ENCODE data around the gene MAPRE2. TPM values are rescaled to one million over a fixed set of nuclear protein-coding genes. Genes with fewer than 3 reads are reported as not detected.
A peak's percentile ranks its signal among the peaks of the same experiment; 100 is the strongest.

MAPRE2 gene
- total and polyA plus RNA-seq, 9 donors: 17.3 to 38.0 (median 21.5) TPM

GRCh38 chr18:35045121-35045520, 3.9 kb downstream of the MAPRE2 start:
- DNase-seq: peak; percentile 77
- Histone ChIP-seq H3K27ac (ENCODE audit: low read length) (peak overlapping the region; percentile 50), H3K4me1 (ENCODE audit: control insufficient read depth, insufficient read depth, low read length) (peaks cover 15% of the 10 kb centered on the region), H3K4me3 (ENCODE audit: low read length) (no peak overlapping the region), H3K36me3 (ENCODE audit: control insufficient read depth, insufficient read depth, low read length) (no peaks in the 10 kb centered on the region), H3K27me3 (ENCODE audit: control insufficient read depth, insufficient read depth, low read length) (no peaks in the 10 kb centered on the region), H3K9me3 (replicated peaks; ENCODE audit: control insufficient read depth, low read depth, low read length) (no peaks in the 10 kb centered on the region)
- WGBS (ENCODE audit: insufficient coverage): 0% methylated on average over 1 of the region's 4 CpGs

- no peak for DNase-seq
- Histone ChIP-seq H3K9me3 (replicated peaks; ENCODE audit: control insufficient read depth, low read depth, low read length) (no peaks in the 10 kb centered on the region), H3K4me3 (ENCODE audit: low read length) (no peak overlapping the region), H3K27me3 (ENCODE audit: control insufficient read depth, insufficient read depth, low read length) (no peaks in the 10 kb centered on the region), H3K4me1 (ENCODE audit: control insufficient read depth, insufficient read depth, low read length) (peaks cover 19% of the 10 kb centered on the region), H3K36me3 (ENCODE audit: control insufficient read depth, insufficient read depth, low read length) (no peaks in the 10 kb centered on the region), H3K27ac (ENCODE audit: low read length) (peak overlapping the region; percentile 50)
- WGBS (ENCODE audit: insufficient coverage): no CpG with 5 or more reads among the region's 2 CpGs
These were observed 4.6 kb downstream of the MAPRE2 start for GRCh38 chr18:35045806-35046205.

GRCh38 chr18:35047697-35048292, 6.6 kb downstream of the MAPRE2 start:
- Histone ChIP-seq H3K27ac (ENCODE audit: low read length) (no peak overlapping the region), H3K4me1 (ENCODE audit: control insufficient read depth, insufficient read depth, low read length) (peaks cover 19% of the 10 kb centered on the region)
- DNase-seq: no peak

GRCh38 chr18:35049111-35050027, 8.2 kb downstream of the MAPRE2 start:
- peaks cover 19% of the 10 kb centered on the region for H3K4me1 ChIP-seq (ENCODE audit: control insufficient read depth, insufficient read depth, low read length)
- WGBS (ENCODE audit: insufficient coverage): no CpG with 5 or more reads among the region's 8 CpGs
- no peaks in the 10 kb centered on the region for H3K36me3 ChIP-seq (ENCODE audit: control insufficient read depth, insufficient read depth, low read length)
- DNase-seq: no peak
- H3K27me3 ChIP-seq (ENCODE audit: control insufficient read depth, insufficient read depth, low read length): no peaks in the 10 kb centered on the region
- no peak overlapping the region for H3K4me3 ChIP-seq (ENCODE audit: low read length)
- no peak overlapping the region for H3K27ac ChIP-seq (ENCODE audit: low read length)
- no peaks in the 10 kb centered on the region for H3K9me3 ChIP-seq (replicated peaks; ENCODE audit: control insufficient read depth, low read depth, low read length)

More at GRCh38 chr18:35047697-35048292, 6.6 kb downstream of the MAPRE2 start:
- 83% methylated on average over 2 of the region's 4 CpGs for WGBS (ENCODE audit: insufficient coverage)
- Histone ChIP-seq H3K27me3 (ENCODE audit: control insufficient read depth, insufficient read depth, low read length) (no peaks in the 10 kb centered on the region), H3K36me3 (ENCODE audit: control insufficient read depth, insufficient read depth, low read length) (no peaks in the 10 kb centered on the region), H3K9me3 (replicated peaks; ENCODE audit: control insufficient read depth, low read depth, low read length) (no peaks in the 10 kb centered on the region), H3K4me3 (ENCODE audit: low read length) (no peak overlapping the region)

GRCh38 chr18:35050028-35050546, 8.9 kb downstream of the MAPRE2 start:
- Histone ChIP-seq H3K27ac (ENCODE audit: low read length) (peak overlapping the region; percentile 21), H3K4me1 (ENCODE audit: control insufficient read depth, insufficient read depth, low read length) (peaks cover 15% of the 10 kb centered on the region), H3K36me3 (ENCODE audit: control insufficient read depth, insufficient read depth, low read length) (no peaks in the 10 kb centered on the region), H3K27me3 (ENCODE audit: control insufficient read depth, insufficient read depth, low read length) (no peaks in the 10 kb centered on the region), H3K4me3 (ENCODE audit: low read length) (no peak overlapping the region), H3K9me3 (replicated peaks; ENCODE audit: control insufficient read depth, low read depth, low read length) (no peaks in the 10 kb centered on the region)
- no peak for DNase-seq
- no CpG with 5 or more reads among the region's 1 CpG for WGBS (ENCODE audit: insufficient coverage)

GRCh38 chr18:35050705-35051195, 9.5 kb downstream of the MAPRE2 start:
- Histone ChIP-seq H3K9me3 (replicated peaks; ENCODE audit: control insufficient read depth, low read depth, low read length) (no peaks in the 10 kb centered on the region), H3K27ac (ENCODE audit: low read length) (peak overlapping the region; percentile 21), H3K27me3 (ENCODE audit: control insufficient read depth, insufficient read depth, low read length) (no peaks in the 10 kb centered on the region), H3K4me3 (ENCODE audit: low read length) (no peak overlapping the region), H3K4me1 (ENCODE audit: control insufficient read depth, insufficient read depth, low read length) (peaks cover 13% of the 10 kb centered on the region), H3K36me3 (ENCODE audit: control insufficient read depth, insufficient read depth, low read length) (no peaks in the 10 kb centered on the region)
- no CpG with 5 or more reads among the region's 2 CpGs for WGBS (ENCODE audit: insufficient coverage)
- no peak for DNase-seq

- H3K9me3 ChIP-seq (replicated peaks; ENCODE audit: control insufficient read depth, low read depth, low read length): no peaks in the 10 kb centered on the region
- no CpG with 5 or more reads among the region's 2 CpGs for WGBS (ENCODE audit: insufficient coverage)
- H3K4me1 ChIP-seq (ENCODE audit: control insufficient read depth, insufficient read depth, low read length): peaks cover 9% of the 10 kb centered on the region
- no peak overlapping the region for H3K4me3 ChIP-seq (ENCODE audit: low read length)
- H3K36me3 ChIP-seq (ENCODE audit: control insufficient read depth, insufficient read depth, low read length): no peaks in the 10 kb centered on the region
- DNase-seq: no peak
- no peak overlapping the region for H3K27ac ChIP-seq (ENCODE audit: low read length)
- H3K27me3 ChIP-seq (ENCODE audit: control insufficient read depth, insufficient read depth, low read length): no peaks in the 10 kb centered on the region
These were observed 10.6 kb downstream of the MAPRE2 start for GRCh38 chr18:35051641-35052377.

- Histone ChIP-seq H3K27ac (ENCODE audit: low read length) (no peak overlapping the region), H3K9me3 (replicated peaks; ENCODE audit: control insufficient read depth, low read depth, low read length) (no peaks in the 10 kb centered on the region), H3K27me3 (ENCODE audit: control insufficient read depth, insufficient read depth, low read length) (no peaks in the 10 kb centered on the region), H3K36me3 (ENCODE audit: control insufficient read depth, insufficient read depth, low read length) (no peaks in the 10 kb centered on the region), H3K4me1 (ENCODE audit: control insufficient read depth, insufficient read depth, low read length) (peaks cover 7% of the 10 kb centered on the region), H3K4me3 (ENCODE audit: low read length) (no peak overlapping the region)
- WGBS (ENCODE audit: insufficient coverage): 90% methylated on average over 2 of the region's 9 CpGs
- no peak for DNase-seq
These were observed 13.2 kb downstream of the MAPRE2 start for GRCh38 chr18:35054401-35054800.

GRCh38 chr18:35055105-35055504, 13.9 kb downstream of the MAPRE2 start:
- WGBS (ENCODE audit: insufficient coverage): 100% methylated on average over 6 of the region's 7 CpGs
- no peaks in the 10 kb centered on the region for H3K36me3 ChIP-seq (ENCODE audit: control insufficient read depth, insufficient read depth, low read length)
- H3K9me3 ChIP-seq (replicated peaks; ENCODE audit: control insufficient read depth, low read depth, low read length): no peaks in the 10 kb centered on the region
- peaks cover 10% of the 10 kb centered on the region for H3K4me1 ChIP-seq (ENCODE audit: control insufficient read depth, insufficient read depth, low read length)
- no peak overlapping the region for H3K27ac ChIP-seq (ENCODE audit: low read length)
- DNase-seq: no peak
- no peaks in the 10 kb centered on the region for H3K27me3 ChIP-seq (ENCODE audit: control insufficient read depth, insufficient read depth, low read length)
- no peak overlapping the region for H3K4me3 ChIP-seq (ENCODE audit: low read length)
